HG03196 (cell line): ENCODE data around the gene RGPD8.
"Not testable (repeated sequence)": the region's sequence is repeated elsewhere in the genome, so short reads cannot be mapped to it uniquely, and the experiment has no call there.

Experiments
- ATAC-seq: cut with Tn5 transposase; IDR thresholded peaks from one replicate; pipeline ENCODE4 v1.9.1; 2021; ENCODE audit not compliant: unreplicated experiment

RGPD8 gene

GRCh38 chr2:112435716-112436431, 2.4 kb upstream of the RGPD8 start:
- not testable (repeated sequence) for ATAC-seq

GRCh38 chr2:112434890-112435715, 1.7 kb upstream of the RGPD8 start:
- ATAC-seq: not testable (repeated sequence)

GRCh38 chr2:112433932-112434730, 686 bp upstream of the RGPD8 start:
- no peak for ATAC-seq

GRCh38 chr2:112432735-112433479, 538 bp downstream of the RGPD8 start:
- ATAC-seq: peak; percentile 31

- ATAC-seq: not testable (repeated sequence)
These were observed 1.1 kb downstream of the RGPD8 start for GRCh38 chr2:112432390-112432734.

- not testable (repeated sequence) for ATAC-seq
These were observed 1.7 kb downstream of the RGPD8 start for GRCh38 chr2:112431587-112432295.

GRCh38 chr2:112424553-112424952, 8.9 kb downstream of the RGPD8 start:
- not testable (repeated sequence) for ATAC-seq

- not testable (repeated sequence) for ATAC-seq
These were observed 16.6 kb downstream of the RGPD8 start for GRCh38 chr2:112416860-112417259.

- not testable (repeated sequence) for ATAC-seq
These were observed 73.4 kb downstream of the RGPD8 start for GRCh38 chr2:112360055-112360454.

- not testable (repeated sequence) for ATAC-seq
These were observed 79.1 kb downstream of the RGPD8 start for GRCh38 chr2:112354335-112354734.

- not testable (repeated sequence) for ATAC-seq
These were observed 80.4 kb downstream of the RGPD8 start for GRCh38 chr2:112352809-112353603.

- ATAC-seq: not testable (repeated sequence)
These were observed 81.2 kb downstream of the RGPD8 start for GRCh38 chr2:112352292-112352691.

GRCh38 chr2:112345030-112346027, 88.1 kb downstream of the RGPD8 start:
- no peak for ATAC-seq

- no peak for ATAC-seq
These were observed 89.4 kb downstream of the RGPD8 start for GRCh38 chr2:112343827-112344585.

- no peak for ATAC-seq
These were observed 91.3 kb downstream of the RGPD8 start for GRCh38 chr2:112342067-112342550.

GRCh38 chr2:112340475-112341267, 92.8 kb downstream of the RGPD8 start:
- no peak for ATAC-seq
